HEK293 (cell line): ENCODE data around the gene HOXD12.

Experiments
- MYNN ChIP-seq: fragments of 450-650 bp; formaldehyde crosslinking; IDR thresholded peaks from 2 replicates; pipeline ENCODE4 v1.5.1; 2016; ENCODE audit warnings: missing biosample characterization, missing genetic modification characterization, borderline replicate concordance
- SETDB1 ChIP-seq: IDR thresholded peaks from one replicate; pipeline ENCODE4 v1.6.1; 2017; ENCODE audit warnings: mild to moderate bottlenecking, low read length, moderate library complexity, mixed read lengths; ENCODE audit not compliant: insufficient read length
- ZNF2 ChIP-seq: fragments of 450-650 bp; formaldehyde crosslinking; IDR thresholded peaks from 2 replicates; pipeline ENCODE4 v1.5.1; 2016; ENCODE audit warnings: missing biosample characterization, missing genetic modification characterization
- ZNF501 ChIP-seq: fragments of 450-650 bp; formaldehyde crosslinking; IDR thresholded peaks from 2 replicates; pipeline ENCODE4 v1.5.1; 2016; ENCODE audit warnings: missing biosample characterization, missing genetic modification characterization
- ZNF76 ChIP-seq: fragments of 450-650 bp; formaldehyde crosslinking; IDR thresholded peaks from 2 replicates; pipeline ENCODE4; 2016; ENCODE audit warnings: low read depth, missing biosample characterization, missing genetic modification characterization, borderline replicate concordance
- ZNF830 ChIP-seq: fragments of 450-650 bp; IDR thresholded peaks from 2 replicates; pipeline ENCODE4 v1.5.0; 2018; ENCODE audit warnings: missing biosample characterization, missing genetic modification characterization, low read depth, mild to moderate bottlenecking, moderate library complexity
- TF ChIP-seq, protein P1 (sequence below): fragments of 450-650 bp; formaldehyde crosslinking; IDR thresholded peaks from 2 replicates; pipeline ENCODE4 v1.5.1; 2016; ENCODE audit warnings: missing biosample characterization, missing genetic modification characterization
- TF ChIP-seq, protein P2 (sequence below): sonication (generic); formaldehyde crosslinking; IDR thresholded peaks from 2 replicates; pipeline ENCODE4 v1.8.1; 2022; ENCODE audit warnings: mild to moderate bottlenecking, moderate library complexity, missing genetic modification reagents
- TF ChIP-seq, protein P3 (sequence below): fragments of 450-650 bp; formaldehyde crosslinking; IDR thresholded peaks from 2 replicates; pipeline ENCODE4 v1.5.1; 2016; ENCODE audit warnings: missing biosample characterization, missing genetic modification characterization
- TF ChIP-seq, protein P4 (sequence below): fragments of 450-650 bp; formaldehyde crosslinking; conservative IDR thresholded peaks from 2 replicates; pipeline ENCODE4 v1.5.1; 2016; ENCODE audit warnings: low read depth, missing biosample characterization, missing genetic modification characterization

DNA sequence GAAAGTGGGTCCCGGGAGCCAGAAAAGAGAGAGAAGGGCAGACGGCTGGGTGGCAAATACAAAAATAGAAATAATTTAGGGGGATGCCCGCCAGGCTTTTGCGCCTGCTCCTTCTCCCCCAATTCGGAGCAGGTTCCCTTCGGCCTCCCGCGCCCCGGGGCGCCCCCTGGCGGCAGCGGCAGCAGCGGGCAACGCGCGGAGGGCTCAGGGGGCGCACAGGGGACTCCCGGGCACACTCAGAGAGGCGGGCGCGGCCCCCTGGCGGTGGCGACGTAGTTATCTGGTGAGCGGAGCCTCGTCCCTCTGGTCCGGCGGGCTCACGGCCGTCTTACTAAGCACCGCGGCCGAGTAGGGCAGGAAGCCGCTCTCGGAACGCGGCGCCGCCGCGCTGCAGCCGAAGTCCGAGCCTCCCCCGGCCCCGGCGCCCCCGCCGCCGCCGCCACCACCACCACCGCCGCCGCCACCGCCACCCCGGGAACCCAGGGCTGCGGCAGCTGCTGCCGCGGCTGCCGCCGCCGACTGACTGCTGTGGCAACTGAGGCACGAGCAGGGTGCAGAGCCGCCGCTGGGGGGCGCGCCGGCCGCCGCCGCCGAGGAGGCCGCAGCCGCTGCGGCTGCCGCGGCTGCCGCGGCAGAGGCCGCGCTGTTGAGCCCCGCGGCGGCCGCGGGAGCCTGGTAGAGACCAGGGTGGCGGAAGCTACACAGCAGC is 19.6 kb upstream of the HOXD12 start:
- TF ChIP-seq ZNF501 (tag by site-specific recombination), result no peak
- peak; percentile 50; the same call in 1 of the 2 replicates for TF ChIP-seq ZNF2 (tag by site-specific recombination)
- TF ChIP-seq, protein P1, sequence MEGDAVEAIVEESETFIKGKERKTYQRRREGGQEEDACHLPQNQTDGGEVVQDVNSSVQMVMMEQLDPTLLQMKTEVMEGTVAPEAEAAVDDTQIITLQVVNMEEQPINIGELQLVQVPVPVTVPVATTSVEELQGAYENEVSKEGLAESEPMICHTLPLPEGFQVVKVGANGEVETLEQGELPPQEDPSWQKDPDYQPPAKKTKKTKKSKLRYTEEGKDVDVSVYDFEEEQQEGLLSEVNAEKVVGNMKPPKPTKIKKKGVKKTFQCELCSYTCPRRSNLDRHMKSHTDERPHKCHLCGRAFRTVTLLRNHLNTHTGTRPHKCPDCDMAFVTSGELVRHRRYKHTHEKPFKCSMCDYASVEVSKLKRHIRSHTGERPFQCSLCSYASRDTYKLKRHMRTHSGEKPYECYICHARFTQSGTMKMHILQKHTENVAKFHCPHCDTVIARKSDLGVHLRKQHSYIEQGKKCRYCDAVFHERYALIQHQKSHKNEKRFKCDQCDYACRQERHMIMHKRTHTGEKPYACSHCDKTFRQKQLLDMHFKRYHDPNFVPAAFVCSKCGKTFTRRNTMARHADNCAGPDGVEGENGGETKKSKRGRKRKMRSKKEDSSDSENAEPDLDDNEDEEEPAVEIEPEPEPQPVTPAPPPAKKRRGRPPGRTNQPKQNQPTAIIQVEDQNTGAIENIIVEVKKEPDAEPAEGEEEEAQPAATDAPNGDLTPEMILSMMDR (tag by site-specific recombination), result peak; percentile 95
- TF ChIP-seq, protein P2, sequence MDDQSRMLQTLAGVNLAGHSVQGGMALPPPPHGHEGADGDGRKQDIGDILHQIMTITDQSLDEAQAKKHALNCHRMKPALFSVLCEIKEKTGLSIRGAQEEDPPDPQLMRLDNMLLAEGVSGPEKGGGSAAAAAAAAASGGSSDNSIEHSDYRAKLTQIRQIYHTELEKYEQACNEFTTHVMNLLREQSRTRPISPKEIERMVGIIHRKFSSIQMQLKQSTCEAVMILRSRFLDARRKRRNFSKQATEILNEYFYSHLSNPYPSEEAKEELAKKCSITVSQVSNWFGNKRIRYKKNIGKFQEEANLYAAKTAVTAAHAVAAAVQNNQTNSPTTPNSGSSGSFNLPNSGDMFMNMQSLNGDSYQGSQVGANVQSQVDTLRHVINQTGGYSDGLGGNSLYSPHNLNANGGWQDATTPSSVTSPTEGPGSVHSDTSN (CRISPR knock-in tag), result peak; percentile 61; the same call in 1 of the 2 replicates
- TF ChIP-seq, protein P3, sequence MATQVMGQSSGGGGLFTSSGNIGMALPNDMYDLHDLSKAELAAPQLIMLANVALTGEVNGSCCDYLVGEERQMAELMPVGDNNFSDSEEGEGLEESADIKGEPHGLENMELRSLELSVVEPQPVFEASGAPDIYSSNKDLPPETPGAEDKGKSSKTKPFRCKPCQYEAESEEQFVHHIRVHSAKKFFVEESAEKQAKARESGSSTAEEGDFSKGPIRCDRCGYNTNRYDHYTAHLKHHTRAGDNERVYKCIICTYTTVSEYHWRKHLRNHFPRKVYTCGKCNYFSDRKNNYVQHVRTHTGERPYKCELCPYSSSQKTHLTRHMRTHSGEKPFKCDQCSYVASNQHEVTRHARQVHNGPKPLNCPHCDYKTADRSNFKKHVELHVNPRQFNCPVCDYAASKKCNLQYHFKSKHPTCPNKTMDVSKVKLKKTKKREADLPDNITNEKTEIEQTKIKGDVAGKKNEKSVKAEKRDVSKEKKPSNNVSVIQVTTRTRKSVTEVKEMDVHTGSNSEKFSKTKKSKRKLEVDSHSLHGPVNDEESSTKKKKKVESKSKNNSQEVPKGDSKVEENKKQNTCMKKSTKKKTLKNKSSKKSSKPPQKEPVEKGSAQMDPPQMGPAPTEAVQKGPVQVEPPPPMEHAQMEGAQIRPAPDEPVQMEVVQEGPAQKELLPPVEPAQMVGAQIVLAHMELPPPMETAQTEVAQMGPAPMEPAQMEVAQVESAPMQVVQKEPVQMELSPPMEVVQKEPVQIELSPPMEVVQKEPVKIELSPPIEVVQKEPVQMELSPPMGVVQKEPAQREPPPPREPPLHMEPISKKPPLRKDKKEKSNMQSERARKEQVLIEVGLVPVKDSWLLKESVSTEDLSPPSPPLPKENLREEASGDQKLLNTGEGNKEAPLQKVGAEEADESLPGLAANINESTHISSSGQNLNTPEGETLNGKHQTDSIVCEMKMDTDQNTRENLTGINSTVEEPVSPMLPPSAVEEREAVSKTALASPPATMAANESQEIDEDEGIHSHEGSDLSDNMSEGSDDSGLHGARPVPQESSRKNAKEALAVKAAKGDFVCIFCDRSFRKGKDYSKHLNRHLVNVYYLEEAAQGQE, result no peak
- peak; percentile 52; the same call in 1 of the 2 replicates for TF ChIP-seq ZNF76 (tag by site-specific recombination)
- no peak for TF ChIP-seq MYNN
- TF ChIP-seq ZNF830, result no peak
- TF ChIP-seq SETDB1, result no peak
- TF ChIP-seq, protein P4, sequence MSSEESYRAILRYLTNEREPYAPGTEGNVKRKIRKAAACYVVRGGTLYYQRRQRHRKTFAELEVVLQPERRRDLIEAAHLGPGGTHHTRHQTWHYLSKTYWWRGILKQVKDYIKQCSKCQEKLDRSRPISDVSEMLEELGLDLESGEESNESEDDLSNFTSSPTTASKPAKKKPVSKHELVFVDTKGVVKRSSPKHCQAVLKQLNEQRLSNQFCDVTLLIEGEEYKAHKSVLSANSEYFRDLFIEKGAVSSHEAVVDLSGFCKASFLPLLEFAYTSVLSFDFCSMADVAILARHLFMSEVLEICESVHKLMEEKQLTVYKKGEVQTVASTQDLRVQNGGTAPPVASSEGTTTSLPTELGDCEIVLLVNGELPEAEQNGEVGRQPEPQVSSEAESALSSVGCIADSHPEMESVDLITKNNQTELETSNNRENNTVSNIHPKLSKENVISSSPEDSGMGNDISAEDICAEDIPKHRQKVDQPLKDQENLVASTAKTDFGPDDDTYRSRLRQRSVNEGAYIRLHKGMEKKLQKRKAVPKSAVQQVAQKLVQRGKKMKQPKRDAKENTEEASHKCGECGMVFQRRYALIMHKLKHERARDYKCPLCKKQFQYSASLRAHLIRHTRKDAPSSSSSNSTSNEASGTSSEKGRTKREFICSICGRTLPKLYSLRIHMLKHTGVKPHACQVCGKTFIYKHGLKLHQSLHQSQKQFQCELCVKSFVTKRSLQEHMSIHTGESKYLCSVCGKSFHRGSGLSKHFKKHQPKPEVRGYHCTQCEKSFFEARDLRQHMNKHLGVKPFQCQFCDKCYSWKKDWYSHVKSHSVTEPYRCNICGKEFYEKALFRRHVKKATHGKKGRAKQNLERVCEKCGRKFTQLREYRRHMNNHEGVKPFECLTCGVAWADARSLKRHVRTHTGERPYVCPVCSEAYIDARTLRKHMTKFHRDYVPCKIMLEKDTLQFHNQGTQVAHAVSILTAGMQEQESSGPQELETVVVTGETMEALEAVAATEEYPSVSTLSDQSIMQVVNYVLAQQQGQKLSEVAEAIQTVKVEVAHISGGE (tag by site-specific recombination), result no peak
